ENCODE measurements around the gene PINLYP.

PINLYP gene

GRCh38 chr19:43551399-43552197 is 24.0 kb upstream of the PINLYP start:
- no peaks in the 10 kb centered on the region for H3K27me3 ChIP-seq (ENCODE audit: control insufficient read depth, insufficient read depth, low read length)
- no peak overlapping the region for H3K27ac ChIP-seq (ENCODE audit: low read length)
- no CpG with 5 or more reads among the region's 23 CpGs for WGBS (ENCODE audit: insufficient coverage, insufficient read length)
- H3K4me3 ChIP-seq (ENCODE audit: low read length): no peak overlapping the region
- peaks cover 12% of the 10 kb centered on the region; the same call in 1 of the 2 replicates for H3K36me3 ChIP-seq (ENCODE audit: control insufficient read depth, insufficient read depth, low read length)
- H3K9me3 ChIP-seq (ENCODE audit: control insufficient read depth, insufficient read depth, low read length): no peaks in the 10 kb centered on the region
- DNase-seq (ENCODE audit: low read depth, low spot score): no peak
- H3K4me1 ChIP-seq (ENCODE audit: control insufficient read depth, insufficient read depth, low read length): no peaks in the 10 kb centered on the region

- whole genome bisulfite sequencing (ENCODE audit: insufficient coverage, insufficient read length): no CpG with 5 or more reads among the region's 3 CpGs
- peaks cover 10% of the 10 kb centered on the region; the same call in 1 of the 2 replicates for H3K36me3 ChIP-seq (ENCODE audit: control insufficient read depth, insufficient read depth, low read length)
- H3K4me1 ChIP-seq (ENCODE audit: control insufficient read depth, insufficient read depth, low read length): no peaks in the 10 kb centered on the region
- H3K9me3 ChIP-seq (ENCODE audit: control insufficient read depth, insufficient read depth, low read length): no peaks in the 10 kb centered on the region
- H3K27ac ChIP-seq (ENCODE audit: low read length): no peak overlapping the region
- DNase-seq (ENCODE audit: low read depth, low spot score): no peak
- H3K27me3 ChIP-seq (ENCODE audit: control insufficient read depth, insufficient read depth, low read length): no peaks in the 10 kb centered on the region
- H3K4me3 ChIP-seq (ENCODE audit: low read length): no peak overlapping the region
These were observed 23.5 kb upstream of the PINLYP start for GRCh38 chr19:43552198-43552450.

- WGBS (ENCODE audit: insufficient coverage, insufficient read length): no CpG with 5 or more reads among the region's 3 CpGs
- H3K4me1 ChIP-seq (ENCODE audit: control insufficient read depth, insufficient read depth, low read length): no peaks in the 10 kb centered on the region
- no peak overlapping the region for H3K4me3 ChIP-seq (ENCODE audit: low read length)
- H3K36me3 ChIP-seq (ENCODE audit: control insufficient read depth, insufficient read depth, low read length): peaks cover 10% of the 10 kb centered on the region; the same call in 1 of the 2 replicates
- no peak overlapping the region for H3K27ac ChIP-seq (ENCODE audit: low read length)
- no peaks in the 10 kb centered on the region for H3K9me3 ChIP-seq (ENCODE audit: control insufficient read depth, insufficient read depth, low read length)
- no peaks in the 10 kb centered on the region for H3K27me3 ChIP-seq (ENCODE audit: control insufficient read depth, insufficient read depth, low read length)
- no peak for DNase-seq (ENCODE audit: low read depth, low spot score)
These were observed 23.0 kb upstream of the PINLYP start for GRCh38 chr19:43552616-43553015.

GRCh38 chr19:43553656-43554055 is 21.9 kb upstream of the PINLYP start:
- Histone ChIP-seq H3K27ac (ENCODE audit: low read length) (no peak overlapping the region), H3K27me3 (ENCODE audit: control insufficient read depth, insufficient read depth, low read length) (no peaks in the 10 kb centered on the region), H3K36me3 (ENCODE audit: control insufficient read depth, insufficient read depth, low read length) (peaks cover 10% of the 10 kb centered on the region; the same call in 1 of the 2 replicates), H3K9me3 (ENCODE audit: control insufficient read depth, insufficient read depth, low read length) (no peaks in the 10 kb centered on the region), H3K4me3 (ENCODE audit: low read length) (no peak overlapping the region), H3K4me1 (ENCODE audit: control insufficient read depth, insufficient read depth, low read length) (no peaks in the 10 kb centered on the region)
- no peak for DNase-seq (ENCODE audit: low read depth, low spot score)
- WGBS (ENCODE audit: insufficient coverage, insufficient read length): no CpG with 5 or more reads among the region's 4 CpGs

DNA sequence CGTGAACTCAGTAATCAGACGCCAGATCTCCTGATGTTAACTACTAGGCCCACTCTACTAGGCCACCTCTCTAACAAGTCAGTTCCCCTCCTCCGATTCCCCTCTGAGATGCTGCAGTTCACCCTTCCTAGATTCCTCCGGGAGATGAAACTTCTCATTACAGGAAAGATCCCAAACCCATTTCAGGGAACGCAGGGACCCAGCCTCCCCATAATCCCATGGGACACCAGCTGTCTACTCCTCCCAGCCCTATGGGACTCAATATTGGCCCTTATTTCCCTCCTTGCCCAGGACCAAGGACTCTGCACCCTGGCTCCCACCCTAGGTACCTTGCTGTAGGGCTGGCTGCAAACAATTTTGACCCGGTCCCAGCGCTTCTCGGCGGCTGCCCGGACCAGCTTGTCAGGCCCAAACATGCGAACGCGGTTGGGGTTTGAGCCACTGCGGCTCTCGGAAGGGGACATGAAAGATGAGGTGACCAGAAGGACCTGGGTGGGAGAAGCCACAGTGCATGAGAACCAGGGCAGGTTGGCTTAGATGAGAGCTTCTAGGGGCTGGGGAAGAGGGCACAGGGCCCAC is 21.2 kb upstream of the PINLYP start:
- WGBS (ENCODE audit: insufficient coverage, insufficient read length): no CpG with 5 or more reads among the region's 15 CpGs
- Histone ChIP-seq H3K27me3 (ENCODE audit: control insufficient read depth, insufficient read depth, low read length) (no peaks in the 10 kb centered on the region), H3K36me3 (ENCODE audit: control insufficient read depth, insufficient read depth, low read length) (peaks cover 10% of the 10 kb centered on the region; the same call in 1 of the 2 replicates), H3K27ac (ENCODE audit: low read length) (no peak overlapping the region), H3K4me3 (ENCODE audit: low read length) (no peak overlapping the region), H3K9me3 (ENCODE audit: control insufficient read depth, insufficient read depth, low read length) (no peaks in the 10 kb centered on the region), H3K4me1 (ENCODE audit: control insufficient read depth, insufficient read depth, low read length) (no peaks in the 10 kb centered on the region)
- DNase-seq (ENCODE audit: low read depth, low spot score): no peak

DNA sequence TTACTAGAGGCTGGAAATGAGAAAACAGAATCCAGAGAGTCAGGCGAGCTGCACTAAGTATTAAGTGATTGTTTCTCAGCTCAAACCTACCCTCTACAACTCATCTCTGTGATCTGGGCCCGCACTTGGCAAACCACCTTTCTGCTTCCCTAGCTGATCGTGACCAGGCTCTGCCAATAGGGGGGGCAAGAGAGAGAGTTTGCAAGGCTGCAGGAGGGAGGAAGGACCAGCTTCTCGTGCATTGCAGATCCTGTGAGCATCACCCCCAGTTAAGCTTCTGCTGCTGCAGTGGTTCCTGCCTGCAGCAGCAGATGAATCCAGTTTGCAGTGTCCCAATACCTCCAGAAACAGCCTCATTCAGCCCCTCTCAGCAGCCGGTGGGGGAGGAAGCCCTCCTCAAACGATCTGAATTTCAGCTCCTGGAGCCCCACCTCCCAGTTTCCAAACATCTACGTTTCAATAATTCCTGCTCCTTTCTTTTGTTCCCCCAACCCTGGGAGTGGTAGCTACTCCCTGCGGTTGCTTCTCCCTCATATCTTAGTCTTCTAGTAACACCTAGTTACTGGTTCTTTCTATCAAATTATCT is 20.3 kb upstream of the PINLYP start:
- Histone ChIP-seq H3K4me1 (ENCODE audit: control insufficient read depth, insufficient read depth, low read length) (no peaks in the 10 kb centered on the region), H3K27me3 (ENCODE audit: control insufficient read depth, insufficient read depth, low read length) (no peaks in the 10 kb centered on the region), H3K4me3 (ENCODE audit: low read length) (no peak overlapping the region), H3K27ac (ENCODE audit: low read length) (no peak overlapping the region), H3K36me3 (ENCODE audit: control insufficient read depth, insufficient read depth, low read length) (peaks cover 10% of the 10 kb centered on the region; the same call in 1 of the 2 replicates), H3K9me3 (ENCODE audit: control insufficient read depth, insufficient read depth, low read length) (no peaks in the 10 kb centered on the region)
- no CpG with 5 or more reads among the region's 8 CpGs for WGBS (ENCODE audit: insufficient coverage, insufficient read length)
- DNase-seq (ENCODE audit: low read depth, low spot score): peak; percentile 71

- H3K27me3 ChIP-seq (ENCODE audit: control insufficient read depth, insufficient read depth, low read length): no peaks in the 10 kb centered on the region
- DNase-seq (ENCODE audit: low read depth, low spot score): no peak
- no peak overlapping the region for H3K4me3 ChIP-seq (ENCODE audit: low read length)
- H3K36me3 ChIP-seq (ENCODE audit: control insufficient read depth, insufficient read depth, low read length): peaks cover 4% of the 10 kb centered on the region; the same call in 1 of the 2 replicates
- H3K27ac ChIP-seq (ENCODE audit: low read length): no peak overlapping the region
- H3K9me3 ChIP-seq (ENCODE audit: control insufficient read depth, insufficient read depth, low read length): no peaks in the 10 kb centered on the region
- no peaks in the 10 kb centered on the region for H3K4me1 ChIP-seq (ENCODE audit: control insufficient read depth, insufficient read depth, low read length)
- no CpG with 5 or more reads among the region's 6 CpGs for WGBS (ENCODE audit: insufficient coverage, insufficient read length)
These were observed 14.9 kb upstream of the PINLYP start for GRCh38 chr19:43560687-43561086.

GRCh38 chr19:43561139-43561970 is 14.2 kb upstream of the PINLYP start:
- no peaks in the 10 kb centered on the region for H3K27me3 ChIP-seq (ENCODE audit: control insufficient read depth, insufficient read depth, low read length)
- DNase-seq (ENCODE audit: low read depth, low spot score): no peak
- no peaks in the 10 kb centered on the region for H3K9me3 ChIP-seq (ENCODE audit: control insufficient read depth, insufficient read depth, low read length)
- no peaks in the 10 kb centered on the region for H3K4me1 ChIP-seq (ENCODE audit: control insufficient read depth, insufficient read depth, low read length)
- no peak overlapping the region for H3K4me3 ChIP-seq (ENCODE audit: low read length)
- WGBS (ENCODE audit: insufficient coverage, insufficient read length): no CpG with 5 or more reads among the region's 12 CpGs
- H3K27ac ChIP-seq (ENCODE audit: low read length): no peak overlapping the region
- H3K36me3 ChIP-seq (ENCODE audit: control insufficient read depth, insufficient read depth, low read length): peaks cover 4% of the 10 kb centered on the region; the same call in 1 of the 2 replicates

- Histone ChIP-seq H3K9me3 (ENCODE audit: control insufficient read depth, insufficient read depth, low read length) (no peaks in the 10 kb centered on the region), H3K4me1 (ENCODE audit: control insufficient read depth, insufficient read depth, low read length) (no peaks in the 10 kb centered on the region), H3K27me3 (ENCODE audit: control insufficient read depth, insufficient read depth, low read length) (no peaks in the 10 kb centered on the region), H3K4me3 (ENCODE audit: low read length) (no peak overlapping the region), H3K36me3 (ENCODE audit: control insufficient read depth, insufficient read depth, low read length) (peaks cover 4% of the 10 kb centered on the region; the same call in 1 of the 2 replicates), H3K27ac (ENCODE audit: low read length) (no peak overlapping the region)
- WGBS (ENCODE audit: insufficient coverage, insufficient read length): no CpG with 5 or more reads among the region's 6 CpGs
- DNase-seq (ENCODE audit: low read depth, low spot score): no peak
These were observed 13.3 kb upstream of the PINLYP start for GRCh38 chr19:43562226-43562697.

DNA sequence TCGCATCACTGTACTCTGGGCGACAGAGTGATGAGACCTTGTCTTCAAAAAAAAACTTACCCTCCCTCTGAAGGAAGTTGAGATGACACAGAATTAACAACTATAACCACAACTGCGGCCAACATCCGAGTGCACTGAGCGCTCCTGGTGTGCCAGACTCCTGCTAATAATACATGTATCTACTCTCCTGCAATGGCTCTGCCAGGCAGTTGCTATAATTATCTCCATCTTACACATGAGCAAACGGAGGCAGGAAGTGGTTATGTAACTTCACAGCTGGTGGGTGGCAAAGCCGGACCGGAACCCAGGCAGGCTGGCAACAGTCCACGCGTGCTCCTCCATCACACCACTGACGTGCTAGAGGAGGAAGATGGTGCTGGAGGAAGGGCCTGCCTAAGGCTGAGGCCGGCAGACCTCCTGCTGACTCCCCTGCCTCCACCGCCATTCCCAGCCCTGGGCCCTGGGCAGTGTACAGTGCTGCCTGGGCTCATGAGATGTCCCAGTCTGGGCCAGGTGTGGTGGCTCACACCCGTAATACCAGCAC is 12.8 kb upstream of the PINLYP start:
- Histone ChIP-seq H3K4me1 (ENCODE audit: control insufficient read depth, insufficient read depth, low read length) (no peaks in the 10 kb centered on the region), H3K9me3 (ENCODE audit: control insufficient read depth, insufficient read depth, low read length) (no peaks in the 10 kb centered on the region), H3K27me3 (ENCODE audit: control insufficient read depth, insufficient read depth, low read length) (no peaks in the 10 kb centered on the region), H3K27ac (ENCODE audit: low read length) (no peak overlapping the region), H3K36me3 (ENCODE audit: control insufficient read depth, insufficient read depth, low read length) (peaks cover 4% of the 10 kb centered on the region; the same call in 1 of the 2 replicates), H3K4me3 (ENCODE audit: low read length) (no peak overlapping the region)
- no CpG with 5 or more reads among the region's 14 CpGs for WGBS (ENCODE audit: insufficient coverage, insufficient read length)
- no peak for DNase-seq (ENCODE audit: low read depth, low spot score)

Measured in iPS DF 6.9 (cell line).